HTERT RPE-1 (cell line): ENCODE measurements around the gene KLF1.
"Not testable (repeated sequence)": the region's sequence is repeated elsewhere in the genome, so short reads cannot be mapped to it uniquely, and the experiment has no call there.

Experiments
- in situ Hi-C: fragments of 300-500 bp; cut with MboI; formaldehyde crosslinking; loops from 4 replicates; pipeline ENCODE4 v1.14.3; 2020; ENCODE audit warnings: low sequenced_read_pairs

The KLF1 gene

DNA sequence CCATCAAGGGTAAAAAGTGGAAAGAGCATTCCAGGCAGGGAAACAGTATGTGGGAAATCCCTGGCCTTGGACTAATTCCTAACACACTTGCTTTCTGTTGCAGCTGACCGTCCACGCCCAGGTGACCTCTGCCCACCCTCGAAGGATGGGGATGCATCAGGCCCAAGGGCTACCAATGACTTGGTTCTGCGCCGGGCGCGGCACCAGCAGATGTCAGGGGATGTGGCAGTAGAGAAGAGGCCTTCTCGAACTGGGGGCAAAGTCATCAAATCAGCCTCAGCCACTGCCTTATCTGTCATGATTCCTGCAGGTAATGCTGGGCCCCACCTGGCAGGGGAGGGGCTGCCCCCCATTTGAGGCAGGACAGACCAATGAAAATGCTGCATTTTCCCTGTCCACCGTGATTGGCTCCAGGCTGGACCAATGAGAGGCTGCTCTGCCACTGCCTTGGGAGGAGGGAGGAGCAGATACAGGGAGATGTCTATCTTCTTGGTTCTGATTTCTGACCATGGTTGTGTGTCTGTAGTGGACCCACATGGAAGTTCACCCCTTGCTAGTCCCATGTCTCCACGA lies 18.4 kb downstream of the KLF1 start:
- in situ Hi-C loops, result no loop called here

DNA sequence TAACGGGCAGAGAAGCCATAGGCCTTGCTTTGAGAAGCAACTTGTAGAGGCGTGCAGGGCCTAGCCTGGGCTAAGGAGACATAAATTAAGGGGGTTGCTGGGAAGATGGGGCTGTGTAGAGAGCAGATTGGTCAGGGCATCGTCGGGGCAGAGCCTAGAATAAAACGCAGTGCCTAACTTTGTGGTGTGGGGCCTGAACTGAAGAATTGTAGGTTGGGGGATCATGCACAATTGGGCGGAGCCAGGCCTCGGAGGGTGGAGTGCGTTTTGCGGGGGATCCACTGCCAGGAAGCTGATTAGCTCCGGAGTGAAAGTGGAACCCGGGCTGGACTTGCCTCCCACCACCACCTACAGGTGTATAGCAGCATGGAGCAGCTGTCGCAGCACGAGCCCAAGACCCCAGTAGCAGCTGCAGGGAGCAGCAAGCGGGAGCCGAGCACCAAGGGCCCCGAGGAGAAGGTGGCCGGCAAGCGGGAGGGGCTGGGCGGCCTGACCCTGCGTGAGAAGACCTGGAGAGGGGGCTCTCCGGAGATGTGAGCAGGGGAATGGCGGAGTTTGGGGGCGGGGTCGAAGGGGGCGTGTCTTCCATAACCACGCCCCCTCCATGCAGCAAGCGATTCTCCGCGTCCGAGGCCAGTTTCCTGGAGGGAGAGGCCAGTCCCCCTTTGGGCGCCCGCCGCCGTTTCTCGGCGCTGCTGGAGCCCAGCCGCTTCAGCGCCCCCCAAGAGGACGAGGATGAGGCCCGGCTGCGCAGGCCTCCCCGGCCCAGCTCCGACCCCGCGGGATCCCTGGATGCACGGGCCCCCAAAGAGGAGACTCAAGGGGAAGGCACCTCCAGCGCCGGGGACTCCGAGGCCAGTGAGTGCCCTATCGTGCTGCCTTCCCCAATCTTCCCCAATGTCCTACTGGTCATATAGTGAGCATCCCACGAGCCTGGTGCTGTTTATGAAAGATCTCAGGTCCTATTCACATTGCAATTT lies 19.6 kb downstream of the KLF1 start:
- in situ Hi-C loops, result no loop called here

DNA sequence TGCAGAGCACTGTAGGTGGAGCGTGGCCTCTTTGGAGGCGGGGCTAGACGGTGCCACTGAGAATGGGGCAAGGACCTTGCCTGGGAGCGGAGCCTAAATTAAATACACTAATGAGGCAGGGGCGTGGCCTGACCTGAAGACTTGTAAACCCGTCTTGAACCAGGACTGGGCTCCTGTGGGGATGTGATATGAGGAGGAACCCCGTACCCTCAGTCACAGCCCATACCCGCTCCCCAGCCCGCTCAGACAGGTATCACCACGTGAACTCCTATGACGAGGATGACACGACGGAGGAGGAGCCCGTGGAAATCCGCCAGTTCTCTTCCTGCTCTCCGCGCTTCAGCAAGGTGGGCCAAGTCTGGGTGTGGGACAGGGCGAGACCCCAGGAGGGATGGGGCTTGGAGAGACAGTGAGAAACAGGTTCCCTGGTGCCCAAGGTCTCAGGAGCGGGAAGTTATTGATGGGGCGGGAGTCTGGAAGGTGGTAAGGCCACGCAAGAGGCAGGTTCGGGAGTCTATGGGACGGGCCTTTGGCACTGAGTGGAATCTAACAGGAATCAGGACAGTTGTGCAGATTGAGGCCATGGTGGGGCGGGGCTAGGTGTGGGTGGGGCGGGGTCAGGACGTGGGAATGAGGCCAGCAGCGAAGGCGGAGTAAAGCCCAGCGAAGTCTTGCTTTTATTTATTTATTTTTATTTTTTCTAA lies 20.4 kb downstream of the KLF1 start:
- in situ Hi-C loops, result no loop called here

DNA sequence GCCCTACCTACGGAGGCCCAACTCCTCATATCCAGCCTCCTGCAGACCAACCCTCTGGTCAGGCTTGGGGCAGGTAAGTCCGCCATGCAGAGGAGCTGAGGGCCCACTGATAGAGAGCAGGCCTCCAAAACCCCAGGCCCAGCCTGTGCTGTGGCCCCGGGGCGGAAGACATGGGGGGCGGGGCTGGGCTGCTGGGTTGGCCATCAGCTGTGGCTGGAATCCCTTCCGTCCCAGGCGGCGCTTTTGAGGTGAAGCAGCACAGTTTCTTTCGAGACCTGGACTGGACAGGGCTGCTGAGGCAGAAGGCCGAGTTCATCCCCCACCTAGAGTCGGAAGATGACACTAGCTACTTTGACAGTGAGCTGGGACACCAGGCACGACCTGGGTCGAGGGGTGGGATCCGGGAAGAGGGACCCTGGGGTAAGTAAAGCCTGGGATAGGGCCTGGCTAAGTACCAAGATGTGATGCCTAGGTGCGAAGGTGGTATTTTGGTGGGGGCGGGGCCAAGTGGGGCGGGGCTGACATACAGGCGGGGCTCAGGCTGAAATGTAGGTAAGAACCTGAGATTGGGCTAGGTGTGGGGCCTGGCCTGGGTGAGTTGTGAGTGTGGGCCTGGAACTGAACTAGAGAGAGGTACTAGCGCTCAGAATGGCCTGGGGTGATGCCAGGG lies 21.1 kb downstream of the KLF1 start:
- in situ Hi-C loops, result no loop called here

DNA sequence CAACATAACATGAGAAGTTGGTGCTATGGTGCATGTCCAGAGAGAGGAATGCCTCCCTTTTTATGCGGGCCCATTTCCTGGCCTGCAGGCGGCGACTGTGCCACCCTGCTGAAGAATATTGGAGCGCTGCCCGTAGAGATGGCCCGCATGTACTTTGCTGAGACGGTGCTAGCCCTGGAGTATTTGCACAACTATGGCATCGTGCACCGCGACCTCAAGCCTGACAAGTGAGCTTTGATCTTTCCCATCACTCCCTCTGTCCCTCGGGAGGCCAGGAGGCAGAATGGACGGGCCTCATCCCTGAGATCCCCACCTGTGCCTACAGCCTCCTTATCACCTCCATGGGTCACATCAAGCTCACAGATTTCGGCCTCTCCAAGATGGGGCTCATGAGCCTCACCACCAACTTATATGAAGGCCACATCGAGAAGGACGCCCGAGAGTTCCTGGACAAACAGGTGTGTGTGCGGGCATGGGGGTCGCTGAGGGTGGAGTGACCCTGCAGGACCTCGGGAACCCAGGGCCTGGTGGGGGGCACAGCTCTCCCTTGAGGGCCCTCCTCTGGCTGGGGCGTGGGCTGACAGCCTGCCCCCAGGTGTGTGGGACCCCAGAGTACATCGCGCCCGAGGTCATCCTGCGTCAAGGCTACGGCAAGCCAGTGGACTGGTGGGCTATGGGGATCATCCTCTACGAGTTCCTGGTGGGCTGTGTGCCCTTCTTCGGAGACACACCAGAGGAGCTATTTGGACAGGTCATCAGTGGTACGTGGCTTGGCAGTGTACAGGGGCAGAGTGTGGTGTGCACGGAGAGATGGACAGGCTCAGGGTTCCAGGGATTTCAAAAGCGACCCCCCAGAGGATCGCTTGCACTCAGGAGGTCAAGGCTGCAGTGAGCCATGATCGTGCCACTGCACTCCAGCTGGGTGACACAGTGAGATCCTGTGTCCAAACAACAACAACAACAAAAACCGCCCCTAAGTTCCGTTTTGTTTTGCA lies 22.0 kb downstream of the KLF1 start:
- in situ Hi-C loops, result no loop called here

DNA sequence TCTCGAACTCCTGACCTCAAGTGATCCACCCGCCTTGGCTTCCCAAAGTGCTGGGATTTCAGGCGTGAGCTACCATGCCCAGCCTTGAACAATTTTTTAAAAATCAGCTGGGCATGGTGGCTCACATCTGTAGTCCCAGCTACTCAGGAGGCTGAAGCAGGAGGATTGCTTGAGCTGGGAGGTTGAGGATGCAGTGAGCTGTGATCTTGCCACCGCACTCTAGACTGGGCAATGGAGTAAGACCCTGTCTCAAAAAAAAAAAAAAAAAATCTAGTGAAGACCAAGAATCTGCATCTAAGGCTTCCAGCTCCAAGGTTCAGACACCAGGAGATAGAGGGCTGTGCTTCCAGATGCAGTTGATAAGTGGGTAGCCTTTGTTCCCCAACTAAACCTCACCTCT lies 22.9 kb downstream of the KLF1 start:
- in situ Hi-C loops, result no loop called here

DNA sequence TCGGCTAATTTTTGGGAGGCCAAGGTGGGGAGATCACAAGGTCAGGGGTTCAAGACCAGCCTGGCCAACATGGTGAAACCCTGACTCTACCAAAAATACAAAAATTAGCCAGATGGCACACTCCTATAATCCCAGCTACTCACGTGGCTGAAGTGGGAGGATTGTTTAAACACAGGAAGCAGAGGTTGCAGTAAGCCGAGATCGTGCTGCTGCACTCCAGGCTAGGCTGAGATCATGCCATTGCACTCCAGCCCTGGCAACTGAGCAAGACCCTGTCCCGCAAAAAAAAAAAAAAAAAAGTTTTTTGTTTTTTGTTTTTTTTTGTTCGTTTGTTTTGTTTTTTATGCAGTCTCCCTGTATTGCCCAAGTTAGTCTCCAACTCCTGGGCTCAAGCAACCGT lies 27.5 kb downstream of the KLF1 start:
- in situ Hi-C loops, result no loop called here

DNA sequence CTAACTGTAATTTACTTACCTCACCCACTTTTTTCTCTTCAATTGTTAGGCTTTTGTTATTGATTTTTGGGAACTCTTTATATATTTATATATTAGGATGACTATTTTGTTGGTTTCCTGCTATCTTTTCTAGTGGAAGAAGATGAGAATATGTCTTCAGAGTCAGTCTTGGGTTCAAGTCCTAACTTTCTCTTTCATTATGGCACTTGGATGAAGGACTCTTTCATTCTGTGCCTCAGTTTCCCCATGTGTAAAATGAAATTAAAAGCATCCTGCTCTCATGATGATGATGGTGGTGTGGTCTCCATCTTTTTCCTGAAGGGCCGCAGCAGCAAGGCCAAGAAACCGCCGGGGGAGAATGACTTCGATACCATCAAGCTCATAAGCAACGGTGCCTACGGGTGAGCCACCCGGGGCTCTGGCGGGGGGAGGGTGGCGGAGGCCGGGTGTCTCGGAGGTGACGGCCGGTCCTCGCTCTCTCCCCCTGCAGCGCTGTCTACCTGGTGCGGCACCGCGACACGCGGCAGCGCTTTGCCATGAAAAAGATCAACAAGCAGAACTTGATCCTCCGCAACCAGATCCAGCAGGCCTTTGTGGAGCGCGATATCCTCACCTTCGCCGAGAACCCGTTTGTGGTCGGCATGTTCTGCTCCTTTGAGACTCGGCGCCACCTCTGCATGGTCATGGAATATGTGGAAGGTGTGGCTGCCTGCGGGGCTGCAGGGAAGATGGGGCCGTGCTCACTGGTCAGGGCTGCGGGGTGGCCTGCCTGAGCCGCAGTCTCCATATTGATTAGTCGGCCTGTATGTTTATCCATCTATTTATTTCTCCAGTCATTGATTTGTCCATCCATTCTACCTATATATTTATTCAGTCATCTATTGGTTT lies 28.7 kb downstream of the KLF1 start:
- in situ Hi-C loops, result no loop called here

DNA sequence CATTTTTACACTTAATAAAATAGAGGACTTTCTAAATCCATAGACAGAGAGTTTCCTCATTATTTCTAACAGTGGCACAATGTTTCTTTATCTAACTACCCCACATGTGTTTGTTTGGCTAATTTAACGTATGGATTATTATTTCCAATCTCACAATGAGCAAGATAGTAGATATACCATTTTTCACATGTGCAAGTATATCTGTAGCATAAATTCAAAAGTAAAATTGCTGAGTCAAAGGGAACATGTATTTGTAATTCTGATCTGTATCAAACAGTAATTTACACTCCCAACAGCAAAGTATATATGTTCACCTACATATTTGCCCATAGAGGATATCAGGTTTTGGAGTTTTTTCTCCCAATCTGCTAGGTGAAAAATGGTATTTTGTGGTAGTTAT lies 30.3 kb downstream of the KLF1 start:
- in situ Hi-C loops, result no loop called here

DNA sequence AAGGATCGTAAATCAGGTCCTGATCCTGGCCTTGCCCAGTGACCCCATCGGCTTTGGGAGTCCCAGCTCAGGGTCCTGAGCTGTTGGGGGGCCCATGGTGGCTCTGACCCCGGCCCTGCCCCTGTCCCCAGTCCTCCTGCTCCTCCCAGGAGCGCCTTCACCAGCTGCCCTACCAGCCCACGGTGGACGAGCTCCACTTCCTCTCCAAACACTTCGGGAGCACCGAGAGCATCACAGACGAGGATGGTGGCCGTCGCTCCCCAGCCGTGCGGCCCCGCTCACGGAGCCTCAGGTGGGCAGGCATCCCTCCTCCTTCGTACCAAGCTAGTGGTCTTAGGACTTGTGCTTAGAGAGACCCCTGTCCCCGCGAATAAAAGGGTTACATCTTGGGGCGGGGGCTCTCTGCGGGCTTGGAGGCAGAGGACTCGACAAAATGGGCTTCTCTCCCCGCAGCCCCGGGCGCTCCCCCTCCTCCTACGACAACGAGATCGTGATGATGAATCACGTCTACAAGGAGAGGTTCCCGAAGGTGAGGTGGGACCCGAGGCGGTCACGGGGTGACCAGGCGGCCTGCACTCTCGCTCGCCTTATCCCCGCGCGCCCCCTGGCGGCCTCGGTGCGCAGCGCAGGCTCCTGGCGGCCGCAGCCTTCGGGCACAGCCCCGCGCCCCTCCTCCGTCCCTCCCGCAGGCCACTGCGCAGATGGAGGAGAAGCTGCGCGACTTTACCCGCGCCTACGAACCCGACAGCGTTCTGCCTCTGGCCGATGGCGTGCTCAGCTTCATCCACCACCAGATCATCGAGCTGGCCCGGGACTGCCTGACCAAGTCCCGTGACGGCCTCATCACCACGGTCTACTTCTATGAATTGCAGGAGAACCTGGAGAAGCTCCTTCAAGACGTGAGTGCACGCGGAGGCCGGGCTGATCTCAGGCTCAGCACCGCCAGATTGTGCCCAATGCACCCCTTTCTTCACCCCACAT lies 39.6 kb downstream of the KLF1 start:
- in situ Hi-C loops, result no loop called here

DNA sequence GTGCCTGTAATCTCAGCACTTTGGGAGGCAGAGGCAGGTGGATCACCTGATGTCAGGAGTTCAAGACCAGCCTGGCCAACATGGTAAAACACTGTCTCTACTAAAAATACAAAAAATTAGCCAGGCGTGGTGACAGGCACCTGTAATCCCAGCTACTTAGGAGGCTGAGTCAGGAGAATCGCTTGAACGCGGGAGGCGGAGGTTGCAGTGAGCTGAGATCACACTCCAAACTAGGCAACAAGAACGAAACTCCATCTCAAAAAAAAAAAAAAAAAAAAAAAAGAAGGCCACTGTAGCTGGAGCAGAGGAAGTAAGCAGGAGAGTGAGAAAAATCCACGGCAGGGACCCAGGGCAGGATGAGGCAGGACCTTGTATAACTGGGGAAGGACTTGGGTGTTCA lies 40.4 kb downstream of the KLF1 start:
- in situ Hi-C loops, result not testable (repeated sequence)

DNA sequence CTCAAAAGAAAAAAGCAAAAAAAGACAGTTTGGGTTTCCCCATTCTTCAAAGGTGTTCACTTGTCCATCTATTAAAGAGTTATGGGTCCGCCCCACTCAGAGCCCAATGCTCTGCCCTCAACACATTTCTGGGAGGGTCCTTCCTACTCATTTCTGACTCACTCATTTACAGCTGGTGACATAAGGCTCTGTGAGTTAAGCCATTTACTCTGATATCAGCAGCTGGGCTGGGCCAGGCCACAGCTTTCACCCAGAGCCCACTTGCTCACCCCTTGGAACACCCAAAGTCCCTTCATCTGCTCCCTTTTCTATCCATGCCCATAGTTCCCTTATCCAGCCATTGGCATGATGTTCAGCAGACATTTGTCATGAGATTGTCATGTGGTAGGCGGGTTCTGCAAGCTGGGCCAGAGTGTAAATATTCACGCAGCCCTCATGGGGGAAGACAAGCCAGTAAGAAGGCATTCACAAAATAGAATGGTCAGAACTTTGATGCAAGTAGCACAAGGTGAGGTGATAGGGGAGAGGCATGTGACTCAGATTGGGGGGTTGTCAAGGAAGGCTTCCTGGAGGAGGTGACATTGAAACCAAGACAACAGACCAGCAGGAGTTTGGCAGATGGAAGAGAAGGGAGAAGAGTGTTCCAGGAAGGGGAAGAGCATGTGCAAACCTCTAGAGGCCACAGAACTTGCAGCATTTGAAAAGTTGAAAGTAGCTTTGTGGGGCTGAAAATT lies 42.8 kb downstream of the KLF1 start:
- in situ Hi-C loops, result no loop called here

DNA sequence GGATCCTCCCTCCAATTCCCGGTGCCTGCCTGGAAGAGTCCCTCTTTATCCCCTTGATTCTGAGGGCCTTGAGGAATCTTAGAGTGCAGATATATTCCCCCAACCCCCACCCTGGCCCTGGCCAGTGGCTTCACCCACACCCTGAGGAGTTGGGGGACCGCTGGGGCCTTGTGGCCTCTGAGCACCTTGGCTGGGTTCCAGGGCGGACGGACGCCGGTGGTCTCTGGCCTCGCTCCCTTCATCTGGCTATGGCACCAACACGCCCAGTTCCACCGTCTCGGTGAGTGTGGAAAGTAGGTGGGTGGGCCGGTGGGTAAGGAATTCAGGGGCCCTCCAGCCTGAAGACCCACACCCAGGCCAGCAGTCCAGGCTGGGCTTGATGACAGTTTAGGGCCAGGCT lies 43.7 kb downstream of the KLF1 start:
- in situ Hi-C loops, result no loop called here

DNA sequence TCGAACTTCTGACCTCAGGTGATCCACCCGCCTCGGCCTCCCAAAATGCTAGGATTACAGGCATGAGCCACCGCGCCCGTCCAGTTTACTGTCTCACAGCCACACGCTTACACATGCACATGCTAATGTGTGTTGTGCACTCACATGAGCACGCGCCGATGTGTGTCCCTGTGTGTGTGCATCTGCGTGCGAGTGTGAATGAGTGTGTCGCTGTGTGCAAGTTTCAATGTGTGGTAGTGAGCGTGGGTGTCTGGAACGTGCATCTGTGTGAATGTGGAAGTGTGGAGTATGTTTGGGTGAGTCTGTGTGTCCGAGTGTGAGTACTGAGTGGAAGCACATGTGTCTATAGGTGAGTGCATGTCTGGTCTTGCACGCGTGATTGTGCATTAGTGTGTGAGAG lies 44.5 kb downstream of the KLF1 start:
- in situ Hi-C loops, result no loop called here

DNA sequence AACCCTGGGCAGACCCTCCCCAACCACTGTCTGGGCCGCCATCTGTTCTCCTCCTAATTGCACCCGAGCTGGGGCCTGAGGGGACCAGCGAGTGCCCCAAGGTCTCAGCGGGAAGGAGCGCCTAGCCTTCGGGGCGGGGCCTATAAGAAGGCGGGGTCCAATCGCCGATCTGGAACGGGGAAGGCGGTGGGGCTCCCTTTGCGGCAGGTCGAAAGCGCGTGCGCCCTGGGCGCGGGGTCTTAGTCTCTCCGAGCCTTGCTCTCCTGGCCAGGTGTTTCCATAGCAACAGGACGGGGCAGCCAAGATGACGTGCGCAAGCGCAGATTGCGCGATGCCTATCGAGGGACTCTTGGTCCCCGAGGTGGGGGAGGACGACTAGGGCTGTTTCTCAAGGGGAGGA lies 45.9 kb downstream of the KLF1 start:
- in situ Hi-C loops, result no loop called here

DNA sequence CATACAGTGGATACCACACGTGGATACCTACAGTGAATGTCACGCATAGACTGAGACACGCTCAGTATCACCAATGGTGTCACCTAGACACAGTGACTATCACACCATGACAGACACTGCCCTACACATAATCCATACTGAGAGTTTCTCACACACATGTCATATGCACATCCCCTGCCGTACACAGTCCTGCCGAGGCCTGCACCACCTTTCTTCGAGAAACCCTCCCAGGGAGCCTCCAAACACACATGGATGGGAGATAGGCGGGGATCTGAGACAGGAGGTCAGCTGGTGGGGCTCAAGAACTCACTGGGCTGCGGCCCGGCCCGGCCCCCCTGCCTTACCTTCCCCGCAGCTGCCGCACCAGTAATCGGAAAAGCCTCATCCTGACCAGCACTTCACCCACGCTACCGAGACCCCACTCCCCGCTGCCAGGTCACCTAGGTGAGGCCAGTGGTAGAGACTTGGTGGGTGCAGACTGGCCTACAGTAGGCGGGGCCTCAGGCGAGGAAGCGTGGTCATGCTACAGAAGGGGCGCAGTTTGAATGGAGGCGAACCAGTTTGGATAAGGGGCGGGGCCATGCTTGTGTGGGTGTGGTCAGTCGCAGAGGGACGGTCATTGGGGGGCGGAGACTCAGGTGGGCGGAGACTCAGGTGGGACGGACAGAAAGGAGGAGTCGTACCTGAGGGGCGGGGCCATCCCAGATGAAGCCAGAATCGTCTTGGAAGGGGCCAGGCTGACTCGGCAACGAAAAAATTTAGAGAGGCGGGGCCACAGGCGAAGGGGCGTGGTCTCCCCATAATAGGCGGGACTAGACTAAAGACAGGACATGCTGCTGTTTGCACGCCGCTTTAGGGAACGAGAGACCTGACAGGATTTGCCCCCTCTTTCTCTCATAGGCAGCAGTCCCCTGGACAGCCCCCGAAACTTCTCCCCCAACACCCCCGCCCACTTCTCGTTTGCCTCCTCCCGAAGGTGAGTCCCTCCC lies 46.6 kb downstream of the KLF1 start:
- in situ Hi-C loops, result no loop called here
